DMS 273 (cell line): ENCODE results near the gene RGP1.

Source experiments
- DNase-seq: peaks from one replicate; lab custom pipeline; 2025; ENCODE audit not compliant: unreplicated experiment; lab: John Stamatoyannopoulos, UW

Gene RGP1

GRCh38 chr9:35740243-35740642 lies 8.8 kb upstream of the RGP1 start:
- no peak for DNase-seq

- no peak for DNase-seq
These were observed 7.3 kb upstream of the RGP1 start for GRCh38 chr9:35741740-35742139.

- no peak for DNase-seq
These were observed 5.6 kb upstream of the RGP1 start for GRCh38 chr9:35743452-35743851.

GRCh38 chr9:35743880-35744518 lies 5.1 kb upstream of the RGP1 start:
- no peak for DNase-seq

GRCh38 chr9:35745569-35745968 lies 3.5 kb upstream of the RGP1 start:
- peak; percentile 54 for DNase-seq

GRCh38 chr9:35746583-35746982 lies 2.5 kb upstream of the RGP1 start:
- no peak for DNase-seq

- DNase-seq = peak; percentile 61
These were observed 737 bp upstream of the RGP1 start for GRCh38 chr9:35748242-35748857.

GRCh38 chr9:35749515-35750255 lies 598 bp downstream of the RGP1 start:
- peak; percentile 30 for DNase-seq

- DNase-seq = no peak
These were observed 1.1 kb downstream of the RGP1 start for GRCh38 chr9:35750256-35750531.

GRCh38 chr9:35753466-35753865 lies 4.4 kb downstream of the RGP1 start:
- no peak for DNase-seq

- no peak for DNase-seq
These were observed 5.2 kb downstream of the RGP1 start, which contains the start of gene MSMP for GRCh38 chr9:35754264-35754663. MSMP (minus strand) TSS chr9:35754276; CDS start chr9:35754129, 147 bp downstream.

- DNase-seq = no peak
These were observed 6.0 kb downstream of the RGP1 start for GRCh38 chr9:35755071-35755470.

- DNase-seq = peak; percentile 87
These were observed 7.5 kb downstream of the RGP1 start for GRCh38 chr9:35756275-35757225.

GRCh38 chr9:35757226-35757891 lies 8.3 kb downstream of the RGP1 start:
- peak; percentile 75 for DNase-seq

- DNase-seq = no peak
These were observed 8.8 kb downstream of the RGP1 start for GRCh38 chr9:35757892-35758275.

GRCh38 chr9:35758475-35759050 lies 9.5 kb downstream of the RGP1 start:
- no peak for DNase-seq

GRCh38 chr9:35759795-35760194 lies 10.7 kb downstream of the RGP1 start:
- no peak for DNase-seq

GRCh38 chr9:35760651-35761050 lies 11.6 kb downstream of the RGP1 start:
- no peak for DNase-seq

GRCh38 chr9:35763181-35763580 lies 14.1 kb downstream of the RGP1 start:
- no peak for DNase-seq

- no peak for DNase-seq
These were observed 14.7 kb downstream of the RGP1 start for GRCh38 chr9:35763803-35764202.
